Endometrial microvascular endothelial cells (primary cell): ENCODE data around the gene CELSR1. TPM values are rescaled to one million over a fixed set of nuclear protein-coding genes. Genes with fewer than 3 reads are reported as not detected.
"Not testable (repeated sequence)": the region's sequence is repeated elsewhere in the genome, so short reads cannot be mapped to it uniquely, and the experiment has no call there.

Source experiments
- in situ Hi-C: cut with HindIII; loops from 2 replicates; pipeline ENCODE4 v1.10.0; 2017; ENCODE audit warnings: low sequenced_read_pairs, low pct_unique_long_range_greater_than_20kb; ENCODE audit errors: inconsistent ontology term
- total RNA-seq: library from RNA; depleted of rRNA; stranded (reverse); fragments of >200 nt; gene quantifications from one replicate; pipeline ENCODE4 v1.2.3, GENCODE V29; 2015; ENCODE audit errors: inconsistent ontology term

CELSR1 gene
- total RNA-seq, 1 donor from 2014 or later = 0.19 TPM

GRCh38 chr22:46320166-46320710, 217.2 kb downstream of the CELSR1 start:
- in situ Hi-C loops = no loop called here

DNA sequence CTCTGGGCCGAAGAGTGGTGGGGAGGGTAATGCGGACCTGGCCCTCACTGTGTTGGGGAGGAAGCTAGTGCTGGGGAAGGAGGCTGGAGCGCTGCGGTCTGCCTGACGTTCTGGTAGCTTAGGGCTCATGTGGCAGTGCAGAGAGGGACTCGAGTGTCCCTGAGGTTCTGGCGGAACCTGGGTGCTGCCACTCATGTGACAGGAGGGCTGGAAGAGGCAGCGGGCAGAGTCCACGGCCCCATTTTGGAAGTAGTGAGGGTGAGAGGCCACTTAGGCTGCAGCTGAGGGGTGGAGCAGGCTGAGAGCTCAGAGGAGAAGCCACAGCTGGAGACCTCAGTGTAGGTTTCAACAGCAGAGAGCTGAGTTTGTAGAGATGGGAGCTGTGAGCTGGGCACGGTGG, 218.1 kb downstream of the CELSR1 start:
- in situ Hi-C loops = no loop called here

DNA sequence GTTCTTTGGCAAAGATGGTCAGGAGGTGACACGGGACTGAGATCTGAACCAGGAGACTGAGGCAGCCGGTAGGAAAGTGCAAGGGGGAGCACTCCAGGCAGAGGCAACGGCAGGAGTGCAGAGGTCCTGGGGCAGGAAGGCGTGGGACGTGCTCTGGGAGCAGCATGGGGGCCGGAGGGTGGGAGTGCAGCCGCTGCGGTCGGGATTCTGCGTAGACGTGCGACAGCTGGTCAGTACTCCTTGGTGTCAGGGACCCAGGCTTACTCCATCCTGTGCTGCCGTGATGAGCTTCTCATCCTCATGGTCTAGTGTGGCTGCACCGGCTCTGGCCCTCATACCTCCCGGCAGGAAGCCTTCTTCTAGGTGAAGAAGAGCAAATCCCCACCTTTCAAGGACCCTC, 218.8 kb downstream of the CELSR1 start:
- in situ Hi-C loops = no loop called here

DNA sequence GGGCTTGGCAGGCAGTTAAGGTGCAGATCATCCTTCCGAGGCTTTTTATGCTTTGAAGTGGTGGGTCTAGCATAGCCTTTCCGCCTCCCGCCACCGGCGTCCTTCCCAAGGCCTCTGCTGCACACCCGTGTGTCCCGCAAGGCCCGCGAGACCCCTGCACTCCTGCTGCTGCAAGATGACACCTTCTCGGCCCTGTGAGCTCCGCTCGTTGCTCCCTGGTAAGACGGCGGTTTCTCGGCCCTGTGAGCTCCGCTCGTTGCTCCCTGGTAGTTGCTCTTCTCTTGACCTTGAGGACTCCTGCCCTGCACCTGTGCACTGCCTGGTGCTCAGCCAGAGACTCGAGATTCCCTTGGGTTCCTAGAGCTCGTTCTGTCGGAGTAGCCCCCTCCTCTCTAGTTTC, 219.8 kb downstream of the CELSR1 start:
- in situ Hi-C loops = no loop called here

DNA sequence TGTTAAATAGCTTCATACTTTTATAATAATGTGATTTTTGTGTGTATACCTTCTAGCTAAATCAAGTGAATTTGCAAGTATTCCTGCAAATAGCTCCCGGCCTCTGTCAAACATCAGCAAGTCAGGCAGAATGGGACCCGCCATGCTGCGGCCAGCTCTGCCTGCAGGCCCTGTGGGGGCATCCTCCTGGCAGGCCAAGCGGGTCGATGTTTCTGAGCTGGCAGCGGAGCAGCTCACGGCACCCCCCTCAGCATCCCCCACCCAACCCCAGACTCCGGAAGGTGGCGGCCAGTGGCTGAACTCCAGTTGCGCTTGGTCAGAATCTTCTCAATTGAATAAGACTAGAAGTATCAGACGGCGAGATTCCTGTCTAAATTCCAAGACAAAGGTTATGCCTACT, 221.4 kb downstream of the CELSR1 start:
- in situ Hi-C loops = no loop called here

GRCh38 chr22:46312848-46313247, 224.6 kb downstream of the CELSR1 start:
- in situ Hi-C loops = not testable (repeated sequence)

DNA sequence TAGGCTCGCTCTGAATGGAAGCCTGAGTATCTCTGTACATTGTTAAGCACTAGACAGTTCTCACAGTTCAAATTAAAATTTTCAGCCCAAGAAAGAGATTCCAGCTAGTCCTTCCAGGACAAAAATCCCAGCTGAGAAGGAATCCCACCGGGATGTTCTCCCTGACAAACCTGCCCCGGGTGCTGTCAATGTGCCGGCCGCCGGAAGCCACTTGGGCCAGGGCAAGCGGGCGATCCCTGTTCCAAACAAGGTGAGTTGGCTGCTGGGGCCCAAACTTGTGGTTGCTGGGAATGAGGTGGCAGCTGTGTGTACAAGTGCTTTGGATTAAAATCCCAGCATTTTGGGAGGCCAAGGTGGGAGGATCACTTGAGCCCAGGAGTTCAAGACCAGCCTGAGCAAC, 225.4 kb downstream of the CELSR1 start:
- in situ Hi-C loops = no loop called here

Other genes starting within 250 kb of the CELSR1 start
- gene GTSE1, start 240.8 kb downstream of the CELSR1 start, total RNA-seq = 22.8 TPM
- 43.3 TPM for gene TRMU, start 201.9 kb downstream of the CELSR1 start, total RNA-seq
- 10.7 TPM for gene GRAMD4, start 82.8 kb upstream of the CELSR1 start, total RNA-seq
- gene CERK, start 200.6 kb upstream of the CELSR1 start, total RNA-seq = 52.6 TPM
- 20.0 TPM for gene TBC1D22A, start 225.0 kb upstream of the CELSR1 start, total RNA-seq